ES-I3 (cell line): ENCODE measurements around the gene TRMU.
A peak's percentile ranks its signal among the peaks of the same experiment; 100 is the strongest.

Experiments used
- H3K36me3 ChIP-seq: 2 replicates; pipeline ENCODE4 v1.6.1; 2013; ENCODE audit warnings: mild to moderate bottlenecking, low read length, control low read depth, moderate library complexity; ENCODE audit not compliant: insufficient read depth
- H3K4me1 ChIP-seq: 2 replicates; pipeline ENCODE4 v1.6.1; 2013; ENCODE audit warnings: mild to moderate bottlenecking, control low read depth, low read length; ENCODE audit not compliant: insufficient read depth
- H3K9ac ChIP-seq: 2 replicates; pipeline ENCODE4 v1.6.1; 2013; ENCODE audit warnings: low read depth, mild to moderate bottlenecking, low read length, moderate library complexity
- H3K9me3 ChIP-seq: 2 replicates; pipeline ENCODE4 v1.6.1; 2013; ENCODE audit warnings: mild to moderate bottlenecking, low read length, moderate library complexity; ENCODE audit not compliant: control insufficient read depth, insufficient read depth

TRMU gene

DNA sequence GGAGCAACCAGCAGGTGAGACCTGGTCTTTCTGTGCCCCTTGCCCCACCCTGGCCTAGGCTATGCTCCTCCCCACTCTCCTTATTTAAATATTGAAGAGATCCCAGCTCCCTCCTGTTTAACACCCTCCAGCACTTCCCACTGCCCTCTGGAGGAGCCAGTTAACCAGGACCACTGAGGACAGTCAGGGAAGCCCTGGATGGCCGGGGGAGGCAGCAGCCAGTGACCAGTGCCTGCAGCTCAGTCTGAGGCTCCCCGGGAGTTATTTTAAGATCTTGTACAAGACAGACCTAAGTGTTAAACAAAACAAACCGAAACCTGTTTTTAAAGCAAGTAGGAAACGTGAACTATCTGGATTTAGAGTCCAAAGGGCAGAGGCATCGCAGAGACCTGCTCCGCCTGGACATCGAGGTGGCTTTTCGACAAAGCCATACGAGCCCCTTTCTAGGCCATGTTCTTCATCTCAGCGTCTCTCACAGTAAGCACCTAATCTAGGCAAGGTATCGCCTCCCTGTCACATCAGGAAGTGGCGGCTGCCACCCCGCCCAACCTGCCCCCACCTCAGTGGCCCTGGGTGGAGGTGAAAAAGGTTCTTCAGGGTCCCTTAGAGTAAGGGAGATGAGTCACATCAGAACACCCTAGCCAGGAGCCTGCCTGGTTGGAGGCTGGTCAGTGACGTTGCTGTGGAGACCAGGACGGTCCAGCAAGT, 35.2 kb downstream of the TRMU start:
- Histone ChIP-seq H3K9me3 (no peaks in the 10 kb centered on the region), H3K9ac (no peak overlapping the region), H3K36me3 (no peaks in the 10 kb centered on the region), H3K4me1 (peaks cover 4% of the 10 kb centered on the region; the same call in 1 of the 2 replicates)

- Histone ChIP-seq H3K4me1 (0 out of 2 replicates have a peak, but pooled peaks cover 4% of the 10 kb centered on the region), H3K9me3 (no peaks in the 10 kb centered on the region), H3K9ac (no peak overlapping the region), H3K36me3 (no peaks in the 10 kb centered on the region)
These were observed 36.2 kb downstream of the TRMU start for GRCh38 chr22:46371623-46372226.

- no peaks in the 10 kb centered on the region for H3K9me3 ChIP-seq
- no peak overlapping the region for H3K9ac ChIP-seq
- peaks cover 11% of the 10 kb centered on the region; the same call in 1 of the 2 replicates for H3K4me1 ChIP-seq
- no peaks in the 10 kb centered on the region for H3K36me3 ChIP-seq
These were observed 37.2 kb downstream of the TRMU start for GRCh38 chr22:46372686-46373085.

DNA sequence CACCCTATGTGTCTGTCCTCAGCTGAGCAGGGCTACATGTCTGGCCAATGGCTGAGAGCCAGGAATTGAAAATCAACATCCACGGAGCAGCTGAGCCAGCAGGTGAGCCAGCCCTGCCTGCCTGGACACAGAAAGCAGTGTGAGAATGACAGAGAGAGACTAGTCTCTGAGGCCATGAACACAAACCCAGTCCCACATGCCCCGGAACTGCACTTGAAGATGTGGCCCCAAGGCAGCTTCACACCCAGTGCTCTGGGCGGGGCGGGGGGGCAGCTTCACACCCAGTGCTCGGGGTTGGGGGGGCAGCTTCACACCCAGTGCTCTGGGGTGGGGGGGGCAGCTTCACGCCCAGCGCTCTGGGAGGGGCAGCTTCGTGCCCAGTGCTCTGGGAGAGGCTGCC, 37.6 kb downstream of the TRMU start:
- Histone ChIP-seq H3K9ac (no peak overlapping the region), H3K36me3 (no peaks in the 10 kb centered on the region), H3K4me1 (peaks cover 12% of the 10 kb centered on the region; the same call in 1 of the 2 replicates), H3K9me3 (no peaks in the 10 kb centered on the region)

DNA sequence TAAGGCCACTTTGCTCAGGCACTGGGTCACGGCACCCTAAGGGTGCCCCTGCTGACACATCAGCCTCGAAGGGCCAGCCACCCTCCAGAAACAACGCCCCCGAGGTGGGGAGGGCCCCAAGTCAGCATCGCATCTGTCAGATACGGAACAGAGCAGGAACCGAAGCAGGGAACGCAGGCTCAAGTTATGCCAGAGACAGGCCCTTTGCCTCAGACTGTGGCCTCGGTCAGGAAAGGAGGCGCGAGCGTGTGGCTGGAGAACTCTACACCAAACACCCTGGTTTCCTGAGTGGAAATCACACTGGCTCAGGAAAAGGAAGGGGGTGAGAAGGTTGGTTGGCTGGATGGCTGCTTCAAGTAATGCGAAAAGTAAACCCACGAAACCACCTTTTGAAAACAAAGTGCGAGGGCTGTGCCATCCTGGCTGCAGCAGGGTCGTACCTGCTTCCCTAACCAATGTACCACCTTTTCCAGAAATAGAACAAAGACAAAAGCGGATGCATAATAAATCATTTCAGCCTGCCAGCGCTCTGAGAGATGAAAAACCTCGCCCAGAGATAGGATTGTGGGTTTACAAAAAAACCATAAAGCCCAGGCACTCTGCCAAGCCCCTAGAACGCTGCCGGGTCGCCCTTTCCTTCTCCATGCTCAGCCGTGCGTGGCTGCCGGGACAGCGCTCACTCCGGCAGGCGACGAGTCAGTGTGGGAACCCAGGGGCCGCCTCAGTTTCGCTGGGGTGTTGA, 38.6 kb downstream of the TRMU start:
- Histone ChIP-seq H3K9ac (no peak overlapping the region), H3K9me3 (no peaks in the 10 kb centered on the region), H3K4me1 (peaks cover 20% of the 10 kb centered on the region; the same call in 1 of the 2 replicates), H3K36me3 (no peaks in the 10 kb centered on the region)

- peaks cover 22% of the 10 kb centered on the region; the same call in 1 of the 2 replicates for H3K4me1 ChIP-seq
- H3K9ac ChIP-seq, result no peak overlapping the region
- no peaks in the 10 kb centered on the region for H3K36me3 ChIP-seq
- H3K9me3 ChIP-seq, result no peaks in the 10 kb centered on the region
These were observed 39.4 kb downstream of the TRMU start for GRCh38 chr22:46374663-46375474.

DNA sequence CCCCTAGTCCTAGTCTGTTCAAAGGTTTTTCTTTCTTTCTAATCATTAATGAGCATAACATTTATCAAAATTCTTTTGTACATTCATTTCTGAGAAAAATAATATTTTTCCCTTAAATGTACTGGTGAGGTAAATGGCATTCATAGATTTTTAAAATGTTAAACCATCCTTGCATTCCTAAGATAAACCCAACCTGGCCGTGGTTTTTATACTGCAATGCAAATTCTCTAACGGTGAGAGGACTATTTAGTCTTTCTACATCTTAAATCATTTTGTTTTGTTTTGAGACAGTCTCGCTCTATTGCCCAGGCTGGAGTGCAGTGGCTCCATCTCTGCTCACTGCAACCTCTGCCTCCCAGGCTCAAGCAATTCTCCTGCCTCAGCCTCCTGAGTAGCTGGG, 40.6 kb downstream of the TRMU start:
- peaks cover 22% of the 10 kb centered on the region; the same call in 1 of the 2 replicates for H3K4me1 ChIP-seq
- H3K9ac ChIP-seq, result no peak overlapping the region
- H3K36me3 ChIP-seq, result no peaks in the 10 kb centered on the region
- no peaks in the 10 kb centered on the region for H3K9me3 ChIP-seq

DNA sequence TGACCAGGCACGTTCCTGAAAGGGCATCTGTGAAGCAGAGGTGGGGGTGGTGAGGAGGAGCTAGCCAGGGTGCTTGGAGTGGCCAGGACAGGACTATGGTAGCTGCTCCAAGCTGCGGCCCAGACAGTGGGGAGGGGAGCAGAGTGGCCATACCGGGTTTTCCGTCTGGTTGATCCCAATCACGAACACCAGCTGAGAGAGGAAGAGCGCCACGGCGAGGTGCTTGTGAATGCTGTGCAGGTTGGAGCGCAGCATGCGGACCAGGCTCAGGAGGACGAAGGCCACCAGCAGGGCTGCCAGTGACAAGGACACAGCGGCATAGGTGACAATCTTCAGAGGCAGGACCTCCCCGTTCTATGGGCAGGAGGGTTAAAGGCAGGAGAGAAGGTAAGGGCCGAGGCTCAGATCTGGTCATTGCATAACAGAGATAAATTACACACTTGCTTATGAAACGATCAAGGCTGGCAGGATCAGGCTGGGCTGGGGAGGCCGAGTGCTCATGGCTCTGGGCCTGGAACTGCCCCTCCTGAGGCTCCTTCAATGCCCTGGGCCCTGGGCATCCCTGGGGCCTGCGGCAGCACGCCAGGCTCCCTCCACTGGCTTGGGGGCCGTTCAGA, 41.5 kb downstream of the TRMU start:
- Histone ChIP-seq H3K9me3 (no peaks in the 10 kb centered on the region), H3K4me1 (peaks cover 22% of the 10 kb centered on the region; the same call in 1 of the 2 replicates), H3K36me3 (no peaks in the 10 kb centered on the region), H3K9ac (no peak overlapping the region)

GRCh38 chr22:46377525-46378425, 42.3 kb downstream of the TRMU start:
- H3K36me3 ChIP-seq, result no peaks in the 10 kb centered on the region
- H3K4me1 ChIP-seq, result peaks cover 22% of the 10 kb centered on the region; the same call in 1 of the 2 replicates
- H3K9ac ChIP-seq, result 0 out of 2 replicates have a peak overlapping the region, but pooled peaks have one; percentile 16
- no peaks in the 10 kb centered on the region for H3K9me3 ChIP-seq

- Histone ChIP-seq H3K9me3 (no peaks in the 10 kb centered on the region), H3K9ac (no peak overlapping the region), H3K4me1 (peaks cover 22% of the 10 kb centered on the region; the same call in 1 of the 2 replicates), H3K36me3 (no peaks in the 10 kb centered on the region)
These were observed 43.0 kb downstream of the TRMU start for GRCh38 chr22:46378426-46379065.

DNA sequence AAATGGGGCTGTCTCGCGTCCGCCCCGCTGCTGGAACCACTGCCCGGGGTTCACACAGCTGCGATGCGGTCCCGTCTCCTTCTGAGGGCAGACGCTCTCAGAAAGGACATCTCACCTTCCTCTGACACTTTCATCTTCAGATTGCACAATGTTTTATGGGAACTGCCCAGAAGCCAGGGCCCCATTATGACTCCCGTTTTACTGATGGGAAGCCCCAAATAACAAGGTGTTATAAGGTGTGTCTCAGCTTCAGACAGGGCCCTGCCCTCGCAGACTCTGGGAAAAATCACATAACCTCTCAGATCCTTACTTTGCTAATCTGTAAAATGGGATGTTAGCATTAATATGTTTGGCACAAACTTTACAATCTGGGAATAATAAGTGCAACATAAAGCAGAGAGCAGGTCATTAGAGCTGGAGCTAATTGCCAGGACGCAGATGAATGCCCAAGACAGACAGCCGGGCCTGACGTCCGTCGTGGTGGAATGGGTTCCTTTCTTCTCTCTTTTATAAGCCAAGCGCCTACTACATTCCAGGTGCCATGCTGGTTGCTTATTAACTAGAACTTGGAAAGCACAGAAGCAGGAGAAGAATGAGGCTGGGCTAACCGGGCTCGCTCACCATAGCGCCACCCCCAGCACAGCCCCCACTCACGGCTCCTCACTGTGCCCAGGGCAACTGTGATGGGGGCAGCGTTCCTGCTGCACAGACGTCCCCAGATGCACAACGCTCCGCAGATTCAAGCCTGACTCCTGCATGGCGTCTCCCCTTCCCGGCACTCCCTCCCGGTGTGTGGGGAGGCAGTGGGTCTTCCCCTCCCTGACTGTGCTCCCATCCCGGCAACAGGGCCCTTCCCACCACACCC, 43.8 kb downstream of the TRMU start:
- Histone ChIP-seq H3K36me3 (no peaks in the 10 kb centered on the region), H3K4me1 (peaks cover 22% of the 10 kb centered on the region; the same call in 1 of the 2 replicates), H3K9me3 (no peaks in the 10 kb centered on the region), H3K9ac (no peak overlapping the region)

GRCh38 chr22:46380069-46380468, 44.6 kb downstream of the TRMU start:
- no peaks in the 10 kb centered on the region for H3K9me3 ChIP-seq
- H3K4me1 ChIP-seq, result peaks cover 22% of the 10 kb centered on the region; the same call in 1 of the 2 replicates
- no peak overlapping the region for H3K9ac ChIP-seq
- H3K36me3 ChIP-seq, result no peaks in the 10 kb centered on the region
